Neural cell (in vitro differentiated cells): ENCODE results near the gene TSPAN17.

ENCODE experiments used
- CTCF ChIP-seq: fragments of 450-650 bp; IDR thresholded peaks from 2 replicates; pipeline ENCODE4 v1.5.1; 2014; ENCODE audit warnings: antibody characterized with exemption, mild to moderate bottlenecking, moderate library complexity; ENCODE audit not compliant: poor library complexity, severe bottlenecking
- EP300 ChIP-seq: fragments of 450-650 bp; conservative IDR thresholded peaks from 2 replicates; pipeline ENCODE4 v1.6.1; 2014; ENCODE audit warnings: antibody characterized with exemption, mild to moderate bottlenecking, moderate library complexity; ENCODE audit not compliant: poor library complexity, severe bottlenecking
- EZH2 ChIP-seq: fragments of 200-600, 300-800 bp; shearing (Covaris generic), sonication (generic); IDR thresholded peaks from 2 replicates; pipeline ENCODE4 v1.6.1; 2014; ENCODE audit warnings: antibody characterized with exemption, low read length, borderline replicate concordance, mild to moderate bottlenecking; ENCODE audit not compliant: insufficient read depth, poor library complexity, severe bottlenecking
- POLR2AphosphoS5 ChIP-seq: IDR thresholded peaks from 2 replicates; pipeline ENCODE4 v1.6.1; 2012
- RAD21 ChIP-seq: fragments of 450-650 bp; conservative IDR thresholded peaks from 2 replicates; pipeline ENCODE4 v1.6.1; 2014; ENCODE audit warnings: antibody characterized with exemption, mild to moderate bottlenecking, moderate library complexity
- REST ChIP-seq: IDR thresholded peaks from 2 replicates; pipeline ENCODE4 v1.6.1; 2012; ENCODE audit warnings: borderline replicate concordance
- SMC3 ChIP-seq: fragments of 450-650 bp; conservative IDR thresholded peaks from 2 replicates; pipeline ENCODE4 v1.6.1; 2014; ENCODE audit warnings: antibody characterized with exemption, mild to moderate bottlenecking, moderate library complexity; ENCODE audit not compliant: poor library complexity
- TAF1 ChIP-seq: IDR thresholded peaks from 2 replicates; pipeline ENCODE4 v1.6.1; 2012; ENCODE audit warnings: low read depth

- TF ChIP-seq CTCF (no peak), EP300 (no peak), SMC3 (no peak), EZH2 (no peak), POLR2AphosphoS5 (no peak), REST (no peak), TAF1 (no peak), RAD21 (no peak)
These were observed 44.2 kb upstream of the TSPAN17 start for GRCh38 chr5:176603091-176603490.
